GM11168 (cell line): ENCODE measurements around the gene DLK2.
"Not testable (repeated sequence)": the region's sequence is repeated elsewhere in the genome, so short reads cannot be mapped to it uniquely, and the experiment has no call there.

ENCODE experiments used
- in situ Hi-C: fragments of 300-500 bp; cut with MboI; formaldehyde crosslinking; loops from one replicate; pipeline ENCODE4 v1.12.0; 2022; ENCODE audit warnings: low sequenced_read_pairs; ENCODE audit not compliant: unreplicated experiment

Gene DLK2

DNA sequence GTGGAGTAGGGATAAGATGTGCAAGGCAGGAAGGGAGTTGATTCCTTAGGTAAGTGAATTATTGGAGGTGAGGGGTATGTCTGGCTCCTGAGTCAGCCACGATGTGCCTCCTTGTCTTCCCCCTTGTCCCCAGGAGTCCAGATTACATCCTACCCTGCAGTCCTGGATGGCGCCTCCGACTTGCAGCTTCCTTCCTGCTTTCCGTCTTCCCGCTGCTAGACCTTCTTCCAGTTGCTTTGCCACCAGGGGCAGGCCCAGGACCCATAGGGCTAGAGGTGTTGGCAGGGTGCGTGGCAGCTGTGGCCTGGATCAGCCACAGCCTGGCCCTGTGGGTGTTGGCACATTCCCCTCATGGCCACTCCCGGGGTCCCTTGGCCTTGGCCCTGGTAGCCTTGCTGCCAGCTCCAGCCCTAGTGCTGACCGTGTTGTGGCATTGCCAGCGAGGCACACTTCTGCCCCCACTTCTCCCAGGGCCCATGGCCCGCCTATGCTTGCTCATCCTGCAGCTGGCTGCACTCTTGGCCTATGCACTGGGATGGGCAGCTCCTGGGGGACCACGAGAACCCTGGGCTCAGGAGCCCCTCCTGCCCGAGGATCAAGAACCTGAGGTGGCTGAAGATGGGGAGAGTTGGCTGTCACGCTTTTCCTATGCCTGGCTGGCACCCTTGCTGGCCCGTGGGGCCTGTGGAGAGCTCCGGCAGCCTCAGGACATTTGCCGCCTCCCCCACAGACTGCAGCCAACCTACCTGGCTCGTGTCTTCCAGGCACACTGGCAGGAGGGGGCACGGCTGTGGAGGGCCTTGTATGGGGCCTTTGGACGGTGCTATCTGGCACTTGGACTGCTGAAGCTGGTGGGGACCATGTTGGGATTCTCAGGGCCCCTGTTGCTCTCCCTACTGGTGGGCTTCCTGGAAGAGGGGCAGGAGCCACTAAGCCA is 23.1 kb downstream of the DLK2 start:
- in situ Hi-C loops = no loop called here

DNA sequence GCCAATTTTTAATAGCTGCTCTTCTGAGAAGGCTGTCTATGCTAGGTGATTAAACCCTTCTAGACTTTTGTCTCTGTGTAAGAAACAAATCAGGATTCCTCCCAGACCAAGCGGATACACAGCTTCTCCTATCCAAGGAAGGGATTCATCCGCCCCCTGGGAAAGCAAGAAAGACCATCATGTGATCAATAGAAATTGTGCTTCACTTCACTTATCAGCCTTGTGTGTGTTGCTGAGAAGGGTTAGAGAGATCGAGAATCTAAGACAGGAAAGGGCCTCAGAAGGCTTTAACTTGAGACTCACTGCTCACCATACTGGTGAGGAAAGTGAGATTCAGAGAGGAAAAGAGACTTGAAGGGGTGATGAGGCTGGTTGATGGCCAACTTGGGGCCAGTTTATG is 26.5 kb downstream of the DLK2 start:
- in situ Hi-C loops = no loop called here

DNA sequence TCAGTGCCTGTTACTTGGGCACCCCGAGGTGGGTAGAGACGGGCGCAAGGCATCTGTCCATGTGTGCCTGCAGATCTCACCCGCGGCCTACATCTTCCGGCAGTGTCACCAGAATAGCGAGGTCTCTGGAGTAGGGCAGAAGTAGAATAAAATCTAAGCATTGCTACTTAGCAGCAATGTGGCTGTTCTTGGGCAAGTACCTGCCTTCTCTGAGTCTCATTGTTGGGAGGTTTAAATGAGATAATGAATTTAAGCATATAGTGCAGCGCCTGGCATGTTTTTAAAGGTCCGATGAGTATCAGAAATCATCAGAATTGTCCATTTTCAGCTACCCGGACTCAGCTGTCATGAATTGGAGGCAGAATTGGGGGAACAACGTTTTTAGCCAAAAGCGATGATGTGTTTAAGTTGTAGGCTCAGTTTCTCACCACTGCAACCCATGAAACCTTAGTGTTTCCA is 27.2 kb downstream of the DLK2 start:
- in situ Hi-C loops = no loop called here

DNA sequence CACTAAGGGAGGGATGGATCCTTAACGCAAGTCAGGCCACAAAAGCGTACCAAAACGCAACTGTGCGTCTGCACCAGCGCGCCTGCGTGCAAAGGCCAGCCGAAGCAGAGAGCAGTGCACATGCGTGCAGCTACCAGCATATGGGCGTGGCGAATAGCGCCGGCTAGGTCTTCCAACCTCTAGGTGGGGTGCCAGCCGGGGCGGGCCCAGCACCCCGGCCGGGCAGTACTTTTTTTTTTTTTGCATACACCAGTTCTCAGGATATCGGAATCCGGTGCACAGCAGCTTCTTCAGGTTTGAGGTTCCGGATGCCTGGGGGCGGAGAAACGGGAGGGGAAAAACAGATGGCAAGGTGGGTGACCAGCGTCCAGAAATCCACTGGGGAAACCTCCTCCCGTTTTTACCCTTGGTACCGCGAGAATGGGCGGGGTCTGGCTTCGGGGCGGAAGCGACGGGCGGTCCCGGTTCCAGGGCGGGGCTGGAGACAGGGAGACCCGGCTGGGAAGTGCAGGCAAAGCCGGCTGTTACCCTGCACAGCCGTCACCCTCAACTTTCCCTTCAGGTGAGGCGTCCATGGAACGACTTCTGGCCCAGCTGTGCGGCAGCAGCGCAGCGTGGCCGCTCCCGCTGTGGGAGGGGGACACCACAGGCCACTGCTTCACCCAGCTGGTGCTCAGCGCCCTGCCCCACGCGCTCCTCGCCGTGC is 27.8 kb downstream of the DLK2 start, which contains the start of gene ABCC10:
Gene ABCC10 (plus strand): TSS at position 136 of the 706 bp plus-strand sequence. CDS start 438 bp downstream, at position 574.
- in situ Hi-C loops = no loop called here

DNA sequence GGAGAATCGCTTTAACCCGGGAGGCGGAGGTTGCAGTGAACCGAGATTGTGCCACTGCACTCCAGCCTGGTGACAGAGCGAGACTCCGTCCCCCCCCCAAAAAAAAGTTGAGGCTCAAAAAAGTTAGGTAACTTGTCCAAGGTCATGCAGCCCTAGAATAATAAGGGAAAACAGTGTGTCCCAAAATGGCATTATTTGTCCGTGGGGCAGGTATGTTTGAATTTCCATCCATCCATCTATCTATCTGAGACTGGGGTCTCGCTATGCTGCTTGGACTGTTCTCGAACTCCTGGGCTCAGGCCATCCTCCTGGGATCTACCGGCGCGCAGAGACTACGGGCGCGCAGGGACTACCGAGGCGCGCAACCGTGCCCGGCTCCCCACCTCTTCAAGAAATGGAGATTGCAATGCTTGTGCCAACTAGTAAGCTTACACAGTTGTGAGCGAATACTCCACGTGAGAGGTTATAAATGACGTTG is 28.4 kb downstream of the DLK2 start:
- in situ Hi-C loops = no loop called here

DNA sequence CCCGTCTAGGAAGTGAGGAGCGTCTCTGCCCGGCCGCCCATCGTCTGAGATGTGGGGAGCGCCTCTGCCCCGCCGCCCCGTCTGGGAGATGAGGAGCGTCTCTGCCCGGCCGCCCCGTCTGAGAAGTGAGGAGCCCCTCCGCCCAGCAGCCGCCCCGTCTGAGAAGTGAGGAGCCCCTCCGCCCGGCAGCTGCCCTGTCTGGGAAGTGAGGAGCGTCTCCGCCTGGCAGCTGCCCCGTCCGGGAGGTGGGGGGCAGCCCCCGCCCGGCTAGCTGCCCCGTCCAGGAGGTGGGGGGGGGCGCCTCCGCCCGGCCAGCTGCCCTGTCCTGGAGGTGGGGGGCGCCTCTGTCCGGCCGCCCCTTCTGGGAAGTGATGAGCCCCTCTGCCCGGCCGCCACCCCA is 30.3 kb downstream of the DLK2 start:
- in situ Hi-C loops = not testable (repeated sequence)

DNA sequence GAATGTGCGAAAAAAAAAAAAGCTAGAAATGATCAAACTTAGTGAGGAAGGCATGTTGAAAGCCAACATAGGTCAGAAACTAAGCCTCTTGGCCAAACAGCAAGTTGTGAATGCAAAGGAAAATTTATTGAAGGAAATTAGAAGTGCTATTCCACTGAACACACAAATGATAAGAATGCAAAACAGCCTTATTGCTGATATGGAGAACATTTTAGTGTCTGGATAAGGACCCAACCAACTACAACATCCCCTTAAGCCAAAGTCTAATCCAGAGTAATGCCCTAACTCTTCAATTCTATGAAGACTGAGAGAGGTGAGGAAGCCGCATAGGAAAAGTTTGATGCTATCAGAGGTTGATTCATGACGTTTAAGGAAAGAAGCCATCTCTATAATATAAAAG is 33.5 kb downstream of the DLK2 start:
- in situ Hi-C loops = no loop called here

DNA sequence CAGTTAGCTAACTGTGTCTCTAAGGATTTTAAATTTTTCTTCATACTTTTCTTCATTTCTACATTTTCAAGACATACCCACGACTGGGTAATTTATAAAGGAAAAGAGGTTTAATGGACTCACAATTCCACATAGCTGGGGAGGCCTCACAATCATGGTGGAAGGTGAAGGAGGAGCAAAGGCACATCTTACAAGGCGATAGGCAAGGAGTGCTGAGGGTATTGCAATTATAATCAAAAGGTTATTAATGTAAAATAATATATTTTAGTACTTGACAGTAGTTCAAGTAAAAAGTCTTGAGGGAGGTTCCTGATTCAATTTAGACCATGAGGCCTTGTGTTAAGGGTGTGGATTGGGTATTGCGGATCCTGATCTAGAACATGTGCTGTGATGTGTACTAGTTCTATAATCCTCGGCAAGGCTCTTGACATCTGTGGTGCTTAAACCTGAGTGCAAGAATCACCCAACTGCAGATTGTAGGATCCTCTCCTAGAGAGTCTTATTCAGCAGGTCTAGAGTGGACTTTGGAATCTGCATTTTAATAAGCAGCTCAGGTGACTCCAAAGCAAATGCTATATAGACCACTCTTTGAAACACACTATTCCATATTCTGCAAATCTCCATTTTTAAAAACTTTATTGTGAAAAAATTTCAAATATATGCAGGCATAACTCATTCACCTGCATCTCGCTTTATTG is 35.2 kb downstream of the DLK2 start:
- in situ Hi-C loops = no loop called here

DNA sequence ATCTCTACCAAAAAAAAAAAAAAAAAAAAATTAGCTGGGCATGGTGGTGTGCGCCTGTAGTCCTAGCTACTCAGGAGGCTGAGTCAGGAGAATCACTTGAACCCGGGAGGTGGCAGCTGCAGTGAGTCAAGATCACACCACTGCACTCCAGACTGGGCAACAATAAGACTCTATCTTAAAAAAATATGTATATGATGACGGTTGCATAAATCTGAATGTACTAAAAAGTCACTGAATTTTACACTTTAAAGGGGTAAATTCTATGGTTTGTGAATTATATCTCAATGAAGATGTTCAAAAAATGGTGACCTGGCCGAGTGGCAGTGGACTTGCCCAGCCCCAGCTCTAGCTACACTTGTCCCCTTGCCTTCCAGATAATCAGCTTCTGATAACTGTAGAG is 38.4 kb downstream of the DLK2 start:
- in situ Hi-C loops = no loop called here

DNA sequence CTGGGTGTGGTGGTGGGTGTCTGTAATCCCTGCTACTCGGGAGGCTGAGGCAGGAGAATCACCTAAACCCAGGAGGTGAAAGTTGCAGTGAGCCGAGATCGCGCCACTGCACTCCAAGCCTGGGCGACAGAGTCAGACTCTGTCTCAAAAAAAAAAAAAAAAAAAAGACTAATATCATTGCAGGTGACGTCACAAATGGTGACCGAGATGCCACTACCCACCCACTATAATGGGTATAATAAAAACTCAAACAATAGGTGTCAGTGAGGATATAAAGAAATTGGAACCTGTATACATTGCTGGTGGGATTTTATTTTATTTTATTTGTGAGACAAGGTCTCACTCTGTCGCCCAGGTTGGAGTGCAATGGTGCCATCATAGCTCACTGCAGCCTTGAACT is 40.1 kb downstream of the DLK2 start:
- in situ Hi-C loops = not testable (repeated sequence)

DNA sequence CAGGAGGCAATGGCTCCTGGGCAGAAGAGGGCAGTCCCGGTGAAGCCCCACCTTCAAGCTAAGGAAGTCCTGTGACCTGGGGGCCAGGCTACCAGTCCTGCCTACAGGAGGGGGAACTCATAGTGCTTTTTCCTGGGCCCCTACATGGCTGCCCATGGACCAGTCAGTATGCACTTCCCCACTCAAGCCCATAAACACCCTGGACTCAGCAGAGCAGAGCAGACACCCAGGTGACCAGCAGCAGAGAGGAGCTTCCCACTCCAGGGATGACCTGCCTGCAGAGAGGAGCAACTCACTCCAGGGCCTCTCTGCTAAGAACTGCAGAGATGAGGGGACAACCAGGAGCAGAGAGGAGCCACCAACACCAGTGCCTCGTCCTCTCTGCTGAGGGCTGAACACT is 42.3 kb downstream of the DLK2 start:
- in situ Hi-C loops = no loop called here

DNA sequence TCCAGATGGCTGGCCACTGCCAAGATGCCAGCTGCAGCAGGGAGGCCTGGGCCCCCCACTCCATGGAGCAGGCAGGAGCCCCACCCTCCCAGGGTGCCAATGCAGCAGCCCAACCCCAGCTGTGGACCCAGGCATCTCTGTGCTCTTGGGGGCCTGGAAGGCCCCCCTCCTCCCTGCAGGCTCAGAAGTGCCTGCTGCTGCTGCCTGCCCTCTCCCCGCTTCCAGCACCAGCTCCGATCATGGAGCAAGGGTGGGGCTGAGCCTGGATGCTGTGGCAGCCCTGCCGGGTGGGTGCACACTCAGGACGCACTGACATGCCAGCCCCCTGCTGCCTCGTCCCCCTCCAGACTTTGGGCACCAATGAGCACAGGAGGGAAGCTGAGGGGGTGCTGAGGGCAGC is 42.8 kb downstream of the DLK2 start:
- in situ Hi-C loops = no loop called here

DNA sequence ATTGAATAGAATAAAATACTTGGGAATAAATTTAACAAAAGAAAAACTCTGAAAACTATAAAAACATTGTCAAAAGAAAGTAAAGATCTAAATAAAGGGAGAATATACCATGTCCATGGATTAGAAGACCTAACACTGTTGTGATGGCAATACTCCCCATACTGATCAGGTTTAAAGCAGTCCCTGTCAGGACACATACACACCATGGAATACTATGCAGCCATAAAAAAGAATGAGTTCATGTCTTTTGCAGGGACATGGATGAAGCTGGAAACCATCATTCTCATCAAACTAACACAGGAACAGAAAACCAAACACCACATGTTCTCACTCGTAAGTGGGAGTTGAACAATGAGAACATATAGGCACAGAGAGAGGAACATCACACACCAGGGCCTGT is 44.6 kb downstream of the DLK2 start:
- in situ Hi-C loops = not testable (repeated sequence)

DNA sequence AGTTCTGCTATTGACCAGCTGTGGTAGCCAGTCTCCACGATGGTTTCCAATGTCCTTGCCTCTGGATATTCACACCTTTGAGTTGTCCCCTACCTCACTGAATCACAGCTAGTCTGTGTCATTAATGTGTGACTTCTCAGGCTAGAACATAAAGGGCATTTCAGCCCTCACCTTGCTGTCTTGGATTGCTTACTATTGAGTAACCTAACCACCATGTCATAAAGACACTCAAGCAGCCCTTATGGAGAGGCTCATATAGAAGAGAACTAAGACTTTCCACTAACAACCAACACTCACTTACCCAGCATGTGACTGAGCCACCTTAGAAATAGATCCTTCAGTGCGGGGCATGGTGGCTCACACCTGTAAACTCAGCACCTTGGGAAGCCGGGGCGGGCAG is 47.1 kb downstream of the DLK2 start:
- in situ Hi-C loops = loop anchor here (10.0 kb wide), 1 partner anchor 143 kb away; no protein-coding TSS in a partner anchor

DNA sequence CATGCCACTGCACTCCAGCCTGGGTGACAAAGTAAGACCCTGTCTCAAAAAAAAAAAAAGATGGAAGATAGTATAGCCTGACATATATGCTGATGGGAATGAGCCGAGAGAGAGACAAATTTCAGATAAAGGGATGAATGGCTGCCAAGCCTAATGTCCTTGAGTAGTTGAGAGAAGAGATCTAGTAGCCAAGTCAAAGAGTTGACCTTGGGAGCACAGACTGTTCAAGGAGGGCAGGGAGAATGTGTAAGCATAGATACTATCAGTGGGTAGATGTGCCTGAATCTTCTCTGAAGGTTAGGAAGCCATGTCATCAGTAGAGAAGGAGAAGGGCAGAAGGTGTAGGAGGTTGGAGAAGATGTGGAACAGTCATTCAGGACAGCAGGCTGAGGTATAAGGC is 48.1 kb downstream of the DLK2 start:
- in situ Hi-C loops = loop anchor here (10.0 kb wide), 1 partner anchor 142 kb away; no protein-coding TSS in a partner anchor

DNA sequence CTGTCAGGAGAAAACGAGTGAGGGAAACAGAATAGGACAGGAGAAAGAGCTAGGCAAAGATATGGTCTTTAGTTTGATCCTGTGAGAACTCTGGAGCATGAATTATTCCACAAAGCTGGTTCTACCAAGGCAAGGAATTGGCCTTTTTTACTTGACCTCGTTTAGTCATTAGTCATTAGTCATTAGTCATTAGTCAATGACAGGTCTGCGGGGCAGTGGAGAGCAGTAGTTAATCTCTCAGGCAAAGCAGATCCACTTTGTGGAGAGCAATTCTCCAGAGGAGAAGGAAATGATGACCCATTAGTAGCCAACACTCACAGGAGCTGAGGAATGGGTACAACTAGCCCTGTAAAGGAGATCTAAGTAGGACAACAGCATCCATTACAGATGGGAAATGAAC is 50.0 kb downstream of the DLK2 start:
- in situ Hi-C loops = loop anchor here (10.0 kb wide), 1 partner anchor 141 kb away; no protein-coding TSS in a partner anchor

DNA sequence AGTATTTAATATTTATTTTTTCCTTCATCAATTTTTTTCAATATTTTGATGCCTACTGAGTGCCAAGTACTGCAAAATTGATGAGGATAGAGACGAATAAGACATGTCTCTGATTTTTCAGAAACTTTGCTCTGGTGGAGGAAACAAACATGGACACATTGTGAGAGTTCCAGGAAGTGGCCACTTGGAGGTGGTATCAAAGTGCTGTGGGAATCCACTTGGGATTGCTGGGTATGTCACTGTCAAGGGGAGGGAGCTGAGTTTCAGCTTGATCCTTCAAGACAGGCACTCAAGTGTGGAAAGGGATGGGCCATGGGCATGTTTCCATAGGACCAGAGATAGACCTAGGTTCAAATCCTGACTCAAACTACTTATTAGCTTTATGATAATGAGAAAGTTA is 52.5 kb downstream of the DLK2 start:
- in situ Hi-C loops = loop anchor here (10.0 kb wide), 1 partner anchor 138 kb away; no protein-coding TSS in a partner anchor

DNA sequence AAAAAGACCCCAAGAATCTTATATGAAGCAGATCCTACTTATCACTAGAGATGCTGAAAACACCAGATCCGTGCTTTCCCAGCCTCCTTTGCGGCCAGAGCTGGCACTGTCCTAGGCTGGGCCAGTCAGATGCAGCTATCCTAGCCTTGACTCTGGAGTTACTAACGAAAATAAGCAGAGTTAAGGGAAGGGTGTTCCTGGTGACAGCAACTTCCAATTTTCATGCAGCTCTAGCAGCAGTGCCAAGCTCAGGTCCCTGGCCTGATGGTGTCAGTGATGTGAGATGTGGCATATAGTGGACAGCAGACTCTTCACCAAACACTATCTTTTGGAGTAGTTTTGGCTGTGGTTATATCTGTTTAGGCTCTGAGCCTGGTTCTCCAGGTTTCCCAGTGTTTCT is 53.6 kb downstream of the DLK2 start:
- in situ Hi-C loops = loop anchor here (10.0 kb wide), 1 partner anchor 137 kb away; no protein-coding TSS in a partner anchor
